Astrocyte of the cerebellum (primary cell): ENCODE data around the gene SPOUT1.

ENCODE experiments used
- DNase-seq: peaks from one replicate; pipeline ENCODE4 v3.0.0-alpha.2; 2011; ENCODE audit warnings: low read depth
- H3K4me3 ChIP-seq: 2 replicates; pipeline ENCODE4 v1.5.1; 2011; ENCODE audit warnings: mild to moderate bottlenecking, low read depth, low read length, moderate library complexity
- CTCF ChIP-seq: IDR thresholded peaks from 2 replicates; pipeline ENCODE4 v1.5.1; 2012; ENCODE audit warnings: low read length, low read depth, moderate library complexity, mild to moderate bottlenecking; ENCODE audit errors: missing control alignments
- in situ Hi-C: cut with HindIII; loops from 2 replicates; pipeline ENCODE4 v1.10.0; 2017; ENCODE audit warnings: low sequenced_read_pairs

SPOUT1 gene

DNA sequence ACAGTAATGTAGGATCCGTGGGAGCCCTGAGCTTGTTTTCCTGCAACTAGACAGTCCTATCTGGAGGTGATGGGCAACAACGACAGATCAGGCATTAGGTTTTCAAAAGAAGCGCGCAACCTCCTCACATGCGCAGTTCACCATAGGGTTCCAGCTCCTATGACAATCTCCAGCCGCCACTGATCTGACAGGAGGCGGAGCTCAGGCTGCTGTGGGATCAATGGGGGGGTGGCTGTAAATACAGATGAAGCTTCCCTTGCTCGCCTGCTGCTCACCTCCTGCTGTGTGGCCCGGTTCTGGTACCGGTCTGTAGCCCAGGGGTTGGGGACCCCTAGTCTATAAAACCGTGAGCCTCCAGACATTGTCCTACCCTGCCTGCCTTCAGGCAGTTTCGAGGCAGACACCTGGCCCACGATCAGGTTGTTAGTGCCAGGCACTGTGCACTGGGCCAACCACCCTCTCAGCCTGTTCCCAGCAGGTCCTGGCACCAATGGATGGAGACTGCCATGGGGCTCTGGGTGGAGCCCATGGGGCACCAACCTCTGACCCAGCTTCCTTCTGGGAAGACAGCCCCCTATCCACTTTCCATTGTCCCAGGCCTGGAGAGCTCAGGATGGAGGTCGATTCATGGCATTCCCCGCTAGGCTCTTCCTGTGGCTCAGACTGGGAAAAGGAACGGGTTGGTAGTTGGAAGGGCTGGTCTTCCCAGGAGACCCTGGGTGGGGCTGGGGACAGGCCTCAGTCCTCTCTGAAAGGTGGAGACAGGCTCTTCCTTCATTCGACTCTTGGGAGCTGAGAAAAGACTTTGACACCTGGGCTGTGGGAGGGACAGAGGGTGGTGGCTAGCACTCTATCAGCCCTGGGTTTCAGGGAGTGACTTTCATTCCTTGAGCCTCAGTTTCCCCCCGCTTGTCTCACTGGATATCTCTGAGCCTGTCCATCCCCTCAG lies 9.6 kb downstream of the SPOUT1 start:
- DNase-seq, result no peak
- in situ Hi-C loops, result no loop called here
- TF ChIP-seq CTCF, result no peak
- no peak overlapping the region for H3K4me3 ChIP-seq

DNA sequence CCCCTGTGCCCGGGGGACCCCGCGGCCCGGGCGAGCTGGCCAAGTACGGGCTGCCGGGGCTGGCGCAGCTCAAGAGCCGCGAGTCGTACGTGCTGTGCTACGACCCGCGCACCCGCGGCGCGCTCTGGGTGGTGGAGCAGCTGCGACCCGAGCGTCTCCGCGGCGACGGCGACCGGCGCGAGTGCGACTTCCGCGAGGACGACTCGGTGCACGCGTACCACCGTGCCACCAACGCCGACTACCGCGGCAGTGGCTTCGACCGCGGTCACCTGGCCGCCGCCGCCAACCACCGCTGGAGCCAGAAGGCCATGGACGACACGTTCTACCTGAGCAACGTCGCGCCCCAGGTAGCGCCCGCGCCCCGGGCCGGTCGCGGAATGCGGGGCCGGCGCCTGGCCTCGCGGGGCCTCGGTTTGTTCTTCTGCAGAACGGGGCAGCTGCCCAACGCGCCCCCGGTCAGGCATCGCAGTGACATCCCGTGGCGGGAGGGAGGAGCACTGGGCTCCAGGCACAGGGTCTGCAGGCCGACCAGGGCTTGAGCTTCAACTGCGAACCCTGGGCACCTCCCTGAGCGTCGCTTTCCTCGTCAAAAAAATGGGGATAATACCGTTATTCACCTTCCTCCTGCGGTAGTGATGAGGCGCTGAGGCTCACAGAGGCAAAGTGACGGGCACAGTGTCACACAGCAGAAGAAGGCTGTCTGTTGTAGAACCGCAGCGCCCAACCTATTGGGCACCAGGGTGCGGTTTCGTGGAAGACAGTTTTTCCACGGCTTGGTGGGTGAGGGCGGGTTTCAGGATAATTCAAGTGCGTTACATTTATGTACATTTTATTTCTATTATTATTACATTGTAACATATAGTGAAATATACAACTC lies 10.5 kb downstream of the SPOUT1 start:
- H3K4me3 ChIP-seq, result peak overlapping the region; percentile 57
- TF ChIP-seq CTCF, result no peak
- DNase-seq, result no peak
- in situ Hi-C loops, result no loop called here

DNA sequence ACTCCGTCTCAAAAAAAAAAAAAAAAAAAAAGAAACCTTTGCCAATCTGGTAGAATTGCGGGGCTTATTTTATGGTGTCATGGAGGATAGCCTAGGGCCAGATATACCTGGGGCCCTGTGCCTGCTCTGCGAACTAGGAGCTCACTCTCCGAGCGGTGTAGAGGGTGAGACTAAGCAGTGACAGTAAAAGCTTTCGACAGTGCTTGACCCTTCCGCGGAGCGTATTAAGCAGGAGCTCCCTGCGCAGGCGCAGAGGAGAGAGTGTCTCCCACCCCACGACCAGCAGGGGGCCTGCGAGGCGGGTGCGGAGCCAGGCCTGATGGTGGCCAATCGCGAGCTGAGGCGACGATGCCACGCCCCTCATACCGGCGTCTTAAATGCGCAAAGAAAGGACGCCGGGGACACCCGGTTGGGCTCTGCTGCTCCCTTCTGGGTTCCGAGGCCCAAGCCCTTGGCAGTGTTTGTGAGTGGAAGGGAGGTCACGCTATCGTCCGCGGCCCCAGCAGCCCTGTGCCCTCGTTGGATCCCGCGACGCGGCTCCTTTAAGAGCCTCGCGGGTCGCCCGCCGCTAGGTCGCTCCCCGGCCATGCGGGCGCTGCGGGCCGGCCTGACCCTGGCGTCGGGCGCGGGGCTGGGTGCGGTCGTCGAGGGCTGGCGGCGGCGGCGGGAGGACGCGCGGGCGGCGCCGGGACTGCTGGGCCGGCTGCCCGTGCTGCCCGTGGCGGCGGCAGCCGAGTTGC lies 11.3 kb downstream of the SPOUT1 start, which contains the start of gene ENDOG:
ENDOG (plus strand) TSS at position 402 of the 740 bp plus-strand sequence; CDS start at position 587, 185 bp downstream.
- peak; percentile 84 for TF ChIP-seq CTCF
- DNase-seq, result peak; percentile 86
- H3K4me3 ChIP-seq, result peak within 1 kb of the TSS; percentile 57
- in situ Hi-C loops, result no loop called here

GRCh38 chr9:128810873-128811272 lies 18.7 kb downstream of the SPOUT1 start:
- no peak for DNase-seq
- TF ChIP-seq CTCF, result no peak
- no peak overlapping the region for H3K4me3 ChIP-seq
- in situ Hi-C loops, result no loop called here

GRCh38 chr9:128809831-128810230 lies 19.8 kb downstream of the SPOUT1 start:
- TF ChIP-seq CTCF, result no peak
- in situ Hi-C loops, result no loop called here
- no peak overlapping the region for H3K4me3 ChIP-seq
- DNase-seq, result no peak

- DNase-seq, result no peak
- TF ChIP-seq CTCF, result no peak
- no peak overlapping the region for H3K4me3 ChIP-seq
- in situ Hi-C loops, result no loop called here
These were observed 20.5 kb downstream of the SPOUT1 start for GRCh38 chr9:128809036-128809599.
